HG02884 (cell line): ENCODE measurements around the gene POLDIP3.

Source experiments
- ATAC-seq: cut with Tn5 transposase; IDR thresholded peaks from one replicate; pipeline ENCODE4 v1.9.1; 2021; ENCODE audit warnings: mild to moderate bottlenecking, moderate library complexity; ENCODE audit not compliant: unreplicated experiment

Gene POLDIP3

DNA sequence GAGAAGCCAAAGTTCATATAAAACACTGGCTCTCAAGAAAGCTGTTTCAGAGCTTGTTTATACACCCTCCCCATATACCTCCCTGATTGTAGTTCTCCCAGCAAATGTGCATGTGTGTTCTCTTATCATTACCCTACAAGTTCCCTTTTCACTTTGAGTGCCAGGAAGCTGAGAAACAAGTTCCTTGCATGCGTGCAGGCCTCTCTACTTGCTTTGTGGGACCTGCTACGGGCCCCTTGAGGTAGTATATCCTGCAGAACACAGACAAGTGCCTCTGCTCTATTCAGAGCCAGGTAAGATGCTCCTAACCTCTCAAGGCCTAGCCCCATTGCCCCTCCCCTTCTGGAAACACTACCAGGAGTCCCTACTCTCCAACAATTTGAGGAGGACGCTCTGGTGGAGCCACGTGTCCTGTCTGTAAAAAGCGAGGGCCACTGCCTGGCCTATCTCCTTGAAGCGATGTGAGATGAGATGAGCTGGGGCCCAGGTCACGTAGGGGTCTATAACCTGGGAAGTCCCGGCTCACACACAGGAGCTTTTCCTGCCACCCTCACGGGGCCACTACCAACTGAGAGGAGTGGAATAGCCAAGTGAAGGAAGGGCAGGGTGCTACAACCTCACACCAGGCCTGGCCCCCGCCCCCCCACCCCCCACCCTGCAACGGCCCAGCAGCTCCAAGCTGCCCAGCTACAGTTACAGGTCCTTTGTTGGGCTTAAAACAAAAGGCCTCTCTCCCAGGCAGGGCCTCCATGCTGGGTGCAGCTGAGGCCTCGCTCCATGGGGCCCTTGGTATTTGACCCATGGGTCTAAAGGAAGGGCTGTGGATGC, 28.3 kb upstream of the POLDIP3 start:
- no peak for ATAC-seq

GRCh38 chr22:42641801-42642413, 27.2 kb upstream of the POLDIP3 start:
- no peak for ATAC-seq

DNA sequence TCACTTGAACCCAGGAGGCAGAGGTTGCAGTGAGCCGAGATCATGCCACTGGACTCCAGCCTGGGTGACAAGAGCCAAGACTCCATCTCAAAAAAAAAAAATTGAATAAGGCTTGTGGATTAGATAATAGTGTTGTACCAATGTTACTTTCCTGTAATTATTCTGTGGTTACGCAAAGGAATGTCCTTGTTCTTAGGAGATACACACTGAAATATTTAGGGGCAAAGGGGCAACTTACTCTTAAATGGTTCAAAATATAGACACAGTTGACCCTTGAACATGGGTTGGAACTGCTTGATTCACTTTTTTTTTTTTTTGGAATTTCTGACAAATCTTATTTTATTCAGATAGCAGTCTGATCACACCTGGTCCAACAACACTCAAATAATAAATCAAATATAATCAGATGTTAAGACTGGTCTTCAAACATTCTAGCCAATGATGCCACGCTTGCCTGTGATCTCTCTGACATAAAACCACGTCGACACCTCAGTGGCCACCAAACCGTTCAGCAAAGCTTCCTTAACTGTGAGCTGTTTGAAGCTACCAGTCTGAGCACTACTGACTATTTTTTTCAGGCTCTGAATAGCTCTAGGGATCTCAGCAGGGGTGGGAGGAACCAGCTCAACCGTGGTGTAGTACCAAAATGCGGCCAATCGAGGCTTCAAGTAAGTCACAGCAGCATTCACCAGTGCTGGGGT, 25.0 kb upstream of the POLDIP3 start:
- ATAC-seq, result no peak

- ATAC-seq, result no peak
Measured at GRCh38 chr22:42637555-42637954, 22.9 kb upstream of the POLDIP3 start.

DNA sequence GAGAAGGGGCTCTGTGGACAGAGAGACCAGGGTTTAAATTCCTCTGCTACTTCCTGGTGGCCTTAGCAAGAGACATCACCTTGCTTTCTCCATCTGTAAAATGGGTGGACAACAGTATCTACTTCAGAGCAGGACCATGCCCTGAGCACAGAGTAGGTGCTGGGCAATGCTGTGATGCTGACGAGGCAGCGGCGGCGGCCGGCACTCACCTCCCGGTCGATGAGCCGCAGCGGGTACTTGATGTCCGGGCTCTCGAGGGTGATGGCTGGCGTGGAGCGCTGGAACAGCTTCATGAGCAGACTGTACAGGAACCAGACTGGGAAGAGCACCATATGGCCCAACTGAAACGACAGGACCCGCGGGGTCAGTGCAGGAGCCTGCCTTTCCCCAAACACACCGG, 21.8 kb upstream of the POLDIP3 start:
- no peak for ATAC-seq

- no peak for ATAC-seq
Measured at GRCh38 chr22:42635531-42635930, 20.8 kb upstream of the POLDIP3 start.

- no peak for ATAC-seq
Measured at GRCh38 chr22:42633013-42633412, 18.3 kb upstream of the POLDIP3 start.

DNA sequence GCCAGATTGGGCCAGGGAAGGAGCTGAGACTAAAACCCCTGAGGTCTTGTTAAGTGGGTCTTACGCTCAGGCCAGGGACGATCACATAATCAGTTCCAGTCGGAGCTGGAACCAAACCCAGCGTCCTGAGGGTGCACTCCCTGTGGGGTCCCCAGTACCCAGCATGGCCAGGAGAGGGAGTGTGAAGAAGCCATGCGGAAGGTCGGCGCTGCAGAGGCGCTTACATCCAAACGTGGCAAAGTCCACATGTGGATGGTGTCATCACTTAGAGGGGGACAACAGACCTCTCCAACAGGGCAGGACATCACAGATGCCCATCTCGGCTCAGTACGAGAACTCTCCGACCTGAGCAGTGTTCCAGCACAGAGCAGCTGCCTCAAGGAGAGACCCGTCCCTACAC, 17.4 kb upstream of the POLDIP3 start:
- ATAC-seq, result no peak

DNA sequence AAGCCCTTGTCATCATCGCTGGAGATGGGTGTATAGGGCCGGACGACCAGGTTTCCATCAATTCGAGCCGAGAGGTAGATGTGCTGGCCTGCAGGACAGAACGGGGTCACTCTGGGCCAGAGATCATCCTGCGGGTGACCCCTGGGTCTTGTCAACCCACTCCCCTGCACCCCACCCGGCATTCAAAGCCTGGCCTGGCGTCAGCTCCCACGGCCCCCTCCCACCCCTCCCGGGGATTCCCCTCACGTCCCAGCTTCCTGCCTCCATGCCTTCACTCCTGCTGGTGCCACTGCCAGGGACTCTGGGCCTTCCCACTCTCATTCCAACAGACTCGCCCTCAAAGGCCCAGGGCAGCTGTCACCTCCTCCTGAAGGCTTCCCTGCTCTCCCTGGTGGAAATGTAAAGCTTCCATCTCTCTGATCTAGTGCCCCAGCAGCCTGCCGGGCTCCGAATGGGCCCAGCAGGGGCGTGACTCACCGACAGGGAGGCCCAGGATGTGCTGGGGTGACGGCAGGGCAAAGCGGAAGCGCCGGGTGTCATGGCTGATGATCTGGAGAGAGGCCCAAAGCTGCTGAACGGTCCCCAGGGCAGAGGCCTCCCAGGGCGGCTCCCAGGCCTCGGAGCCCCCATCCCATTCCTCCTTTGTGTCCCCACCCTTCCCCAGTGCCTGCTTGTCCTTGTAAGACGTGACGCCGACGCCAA, 16.4 kb upstream of the POLDIP3 start:
- no peak for ATAC-seq

DNA sequence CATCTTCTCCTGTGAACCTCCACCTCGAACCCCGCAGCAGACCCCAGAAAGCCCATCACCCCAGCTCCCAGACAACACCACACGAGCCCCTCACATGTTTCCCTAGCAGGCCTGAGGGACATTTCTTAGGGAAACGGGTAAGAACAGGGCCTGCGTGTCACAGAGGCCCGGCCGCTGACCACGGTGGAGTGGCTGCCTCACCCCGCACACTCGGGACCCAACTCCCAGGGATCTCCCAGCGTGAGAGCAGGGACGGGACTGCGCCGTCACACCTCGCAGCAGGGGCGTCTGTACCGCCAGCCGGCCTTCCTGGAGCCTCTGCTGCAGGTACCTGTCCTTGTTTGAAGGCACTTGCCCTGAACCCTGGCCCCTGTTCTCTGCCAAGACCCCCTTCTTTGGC, 15.5 kb upstream of the POLDIP3 start:
- ATAC-seq, result no peak

DNA sequence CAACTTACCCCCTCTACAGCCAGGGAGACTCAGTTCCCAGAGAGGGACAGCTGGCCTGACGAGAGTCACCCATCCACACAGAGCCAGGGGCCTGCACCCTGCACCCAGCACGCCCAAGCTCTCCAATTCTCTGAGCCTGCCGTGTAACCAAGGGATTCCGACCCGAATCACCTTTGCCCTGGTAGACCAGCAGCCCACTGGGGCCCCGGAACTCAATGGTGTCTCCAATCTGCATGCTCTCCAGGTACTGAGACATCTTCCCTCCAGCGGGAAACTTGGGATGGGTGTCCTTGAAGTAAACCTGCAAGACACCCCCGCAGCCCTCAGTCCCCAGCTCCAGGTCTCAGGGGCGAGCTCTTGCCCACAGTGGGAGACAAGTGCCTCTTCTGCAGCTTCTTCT, 13.3 kb upstream of the POLDIP3 start:
- no peak for ATAC-seq

GRCh38 chr22:42626951-42627625, 12.4 kb upstream of the POLDIP3 start:
- ATAC-seq, result no peak

- no peak for ATAC-seq
Measured at GRCh38 chr22:42626431-42626830, 11.7 kb upstream of the POLDIP3 start.

DNA sequence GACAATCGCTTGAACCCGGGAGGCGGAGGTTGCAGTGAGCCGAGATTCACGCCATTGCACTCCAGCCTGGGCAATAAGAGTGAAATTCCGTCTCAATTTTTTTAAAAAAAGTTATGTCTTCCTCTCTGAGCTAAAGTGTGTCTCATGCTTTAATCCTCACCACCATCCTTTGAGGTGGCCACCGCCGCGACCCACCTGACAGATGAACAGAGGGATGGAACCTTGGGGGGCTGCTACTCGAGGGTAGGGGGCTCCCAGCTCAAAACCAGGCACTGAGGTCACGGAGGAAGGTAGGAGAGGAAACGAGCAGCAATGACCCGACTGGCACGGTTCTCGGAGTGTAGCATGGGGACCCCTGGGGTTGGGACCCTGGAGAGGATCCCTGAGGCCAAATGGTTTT, 10.7 kb upstream of the POLDIP3 start:
- ATAC-seq, result no peak

DNA sequence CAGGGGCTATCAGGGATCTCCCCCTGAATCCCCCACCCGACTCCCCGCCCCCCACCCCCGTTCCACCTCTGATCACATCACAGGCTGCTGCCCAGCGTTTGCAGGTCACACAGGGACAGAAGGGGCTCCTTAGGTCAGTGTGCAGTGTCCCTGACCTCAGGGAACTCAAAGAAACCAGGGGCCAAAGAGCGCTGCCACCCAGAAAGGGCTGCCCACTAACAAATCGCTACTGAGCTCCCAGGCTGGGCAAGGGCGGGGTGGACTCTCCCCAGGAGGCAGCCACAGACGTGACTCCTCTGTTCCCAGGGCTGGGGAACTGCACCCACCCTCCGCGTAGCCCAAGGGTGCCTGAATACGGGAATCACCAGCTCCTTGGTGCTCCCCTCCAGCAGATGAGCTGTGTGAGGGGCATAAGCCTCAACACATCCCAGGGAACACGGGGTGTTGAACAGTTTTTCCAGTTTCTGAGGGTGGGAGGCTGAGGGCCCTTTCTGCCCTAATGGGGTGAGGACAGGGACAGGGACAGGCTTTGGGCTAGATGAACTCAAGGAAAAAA, 9.9 kb upstream of the POLDIP3 start:
- ATAC-seq, result no peak

DNA sequence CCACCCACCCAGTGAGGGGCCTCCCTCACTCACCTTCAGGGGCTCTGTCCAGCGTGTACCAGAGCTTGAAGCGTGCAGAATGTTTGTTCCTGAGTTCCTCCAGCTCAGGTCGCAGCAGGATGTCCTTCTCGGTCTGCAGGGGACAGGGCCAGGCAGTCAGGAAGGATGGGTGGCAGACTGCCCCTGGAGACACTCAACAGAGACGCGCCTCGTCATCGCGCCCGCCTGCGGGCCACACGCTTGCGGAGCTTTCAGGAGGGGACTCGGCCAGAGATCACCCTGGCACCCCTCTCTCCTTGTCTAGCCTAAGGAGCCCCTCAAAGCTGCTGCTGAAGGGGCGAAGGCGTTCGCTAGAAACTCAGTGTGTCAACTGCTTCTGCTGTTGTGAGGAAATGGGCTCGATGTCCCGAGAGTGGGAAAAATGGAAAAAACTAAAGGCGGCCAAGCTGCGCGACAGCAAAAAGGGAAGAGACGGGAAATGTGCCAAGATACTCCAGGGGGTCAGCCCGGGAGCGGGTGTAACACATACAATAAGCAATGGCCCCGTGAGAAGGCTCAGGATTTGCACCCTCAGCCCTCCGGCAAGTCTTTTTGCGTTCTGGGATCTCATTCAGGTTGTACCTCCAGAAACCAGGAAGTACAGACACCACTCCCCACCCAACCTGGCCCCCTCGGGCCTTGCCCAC, 9.2 kb upstream of the POLDIP3 start:
- no peak for ATAC-seq

- no peak for ATAC-seq
Measured at GRCh38 chr22:42623301-42623751, 8.6 kb upstream of the POLDIP3 start.

- ATAC-seq, result no peak
Measured at GRCh38 chr22:42622061-42622710, 7.5 kb upstream of the POLDIP3 start.

- ATAC-seq, result no peak
Measured at GRCh38 chr22:42621505-42622002, 6.9 kb upstream of the POLDIP3 start.
